Stomach (tissue), 4 donors: Measurements from ENCODE around the gene VIPAS39.

ENCODE experiments used
- EP300 ChIP-seq: sonication (generic); formaldehyde crosslinking; IDR thresholded peaks from one replicate; pipeline ENCODE4 v1.6.1; 2017; ENCODE audit warnings: antibody characterized with exemption
- POLR2A ChIP-seq, 4 donors: fragments of 450-650 bp; IDR thresholded peaks; one replicate each; pipeline ENCODE4 v1.6.1; 2016; ENCODE audit warnings: antibody characterized with exemption in 4 of 4, control low read depth in 2 of 4, mild to moderate bottlenecking in 1 of 4, moderate library complexity in 1 of 4
- POLR2AphosphoS5 ChIP-seq, 3 donors: sonication (generic); formaldehyde crosslinking; IDR thresholded peaks; one replicate each; pipeline ENCODE4 v1.6.1; 2016; ENCODE audit warnings: antibody characterized with exemption in 3 of 3
- TF ChIP-seq, protein P1 (sequence below), 7 experiments: fragments of 450-650 bp in 4 of 7; fragments of 200-600 bp in 3 of 7; sonication (generic) in 3 of 7; IDR thresholded peaks; one replicate each; pipeline ENCODE4 v1.5.1; 2016 to 2019; ENCODE audit warnings: antibody characterized with exemption in 7 of 7, control low read depth in 2 of 7, mild to moderate bottlenecking in 1 of 7

DNA sequence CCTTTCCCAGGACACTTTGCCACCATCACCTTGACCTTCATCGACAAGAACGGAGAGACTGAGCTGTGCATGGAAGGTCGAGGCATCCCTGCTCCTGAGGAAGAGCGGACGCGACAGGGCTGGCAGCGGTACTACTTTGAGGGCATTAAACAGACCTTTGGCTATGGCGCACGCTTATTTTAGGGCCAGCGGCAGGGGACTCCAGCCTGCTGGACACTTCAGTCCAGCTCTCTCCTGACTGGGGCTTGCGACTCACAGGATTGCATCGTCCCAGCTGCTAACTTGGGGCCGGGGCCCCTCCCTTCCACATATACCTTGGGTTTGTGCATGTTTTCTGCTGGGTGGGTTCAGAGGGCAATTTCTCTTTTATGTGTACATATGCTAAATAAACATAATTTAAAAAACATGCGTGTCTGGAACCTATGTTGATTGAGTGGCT is 11.7 kb upstream of the VIPAS39 start:
- TF ChIP-seq POLR2AphosphoS5 (IDR thresholded peaks at IDR 0.05) (no peak), EP300 (no peak), POLR2A (IDR thresholded peaks at IDR 0.05) (no peak)
- TF ChIP-seq, protein P1, sequence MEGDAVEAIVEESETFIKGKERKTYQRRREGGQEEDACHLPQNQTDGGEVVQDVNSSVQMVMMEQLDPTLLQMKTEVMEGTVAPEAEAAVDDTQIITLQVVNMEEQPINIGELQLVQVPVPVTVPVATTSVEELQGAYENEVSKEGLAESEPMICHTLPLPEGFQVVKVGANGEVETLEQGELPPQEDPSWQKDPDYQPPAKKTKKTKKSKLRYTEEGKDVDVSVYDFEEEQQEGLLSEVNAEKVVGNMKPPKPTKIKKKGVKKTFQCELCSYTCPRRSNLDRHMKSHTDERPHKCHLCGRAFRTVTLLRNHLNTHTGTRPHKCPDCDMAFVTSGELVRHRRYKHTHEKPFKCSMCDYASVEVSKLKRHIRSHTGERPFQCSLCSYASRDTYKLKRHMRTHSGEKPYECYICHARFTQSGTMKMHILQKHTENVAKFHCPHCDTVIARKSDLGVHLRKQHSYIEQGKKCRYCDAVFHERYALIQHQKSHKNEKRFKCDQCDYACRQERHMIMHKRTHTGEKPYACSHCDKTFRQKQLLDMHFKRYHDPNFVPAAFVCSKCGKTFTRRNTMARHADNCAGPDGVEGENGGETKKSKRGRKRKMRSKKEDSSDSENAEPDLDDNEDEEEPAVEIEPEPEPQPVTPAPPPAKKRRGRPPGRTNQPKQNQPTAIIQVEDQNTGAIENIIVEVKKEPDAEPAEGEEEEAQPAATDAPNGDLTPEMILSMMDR (IDR thresholded peaks at IDR 0.05) = no peak
